K562 (cell line): ENCODE results near the gene GHDC. TPM values are rescaled to one million over a fixed set of nuclear protein-coding genes. Genes with fewer than 3 reads are reported as not detected.

Experiments used
- C11orf30 ChIP-seq: fragments of 450-650 bp; IDR thresholded peaks from 2 replicates; pipeline ENCODE4 v1.6.1; 2016; ENCODE audit warnings: low read depth, mild to moderate bottlenecking
- CHD1 ChIP-seq: fragments of 200-600 bp; sonication (generic); IDR thresholded peaks from one replicate; pipeline ENCODE4 v1.6.1; 2012; ENCODE audit warnings: mild to moderate bottlenecking, moderate library complexity, low read length, inconsistent platforms
- ELF2 ChIP-seq: fragments of 250-450 bp; sonication (Bioruptor Pico); IDR thresholded peaks from 2 replicates; pipeline ENCODE4 v1.5.0; 2021; ENCODE audit warnings: mild to moderate bottlenecking
- FOXK1 ChIP-seq: sonication (generic); formaldehyde crosslinking; IDR thresholded peaks from 2 replicates; pipeline ENCODE4 v1.8.0; 2022; ENCODE audit warnings: missing genetic modification reagents, mild to moderate bottlenecking, borderline replicate concordance
- HCFC1 ChIP-seq: IDR thresholded peaks from 2 replicates; pipeline ENCODE4 v1.6.1; 2012; ENCODE audit warnings: low read depth, low read length, improper control_type of control experiment
- HDAC3 ChIP-seq: fragments of 450-650 bp; IDR thresholded peaks from 2 replicates; pipeline ENCODE4 v1.6.1; 2018; ENCODE audit warnings: borderline replicate concordance, mild to moderate bottlenecking, moderate library complexity; ENCODE audit not compliant: partially characterized antibody
- JUN ChIP-seq, 2 experiments: sonication (generic) in 1 of 2; formaldehyde crosslinking in 1 of 2; IDR thresholded peaks; 2 replicates each; pipeline versions ENCODE4 v1.6.1 to v1.8.0; 2012 to 2022; ENCODE audit warnings: borderline replicate concordance in 2 of 2, mild to moderate bottlenecking in 2 of 2, improper control_type of control experiment in 1 of 2, low read depth in 1 of 2, low read length in 1 of 2, missing genetic modification reagents in 1 of 2
- MAZ ChIP-seq, 2 experiments: fragments of 450-650 bp in 1 of 2; sonication (generic) in 1 of 2; formaldehyde crosslinking; IDR thresholded peaks in 1 of 2; conservative IDR thresholded peaks in 1 of 2; 2 replicates each; pipeline versions ENCODE4 v1.4.0 to v1.5.0; 2020; ENCODE audit warnings: mild to moderate bottlenecking in 1 of 2, missing genetic modification reagents in 1 of 2
- NFE2L1 ChIP-seq: fragments of 450-650 bp; IDR thresholded peaks from 2 replicates; pipeline ENCODE4 v1.6.1; 2016; ENCODE audit warnings: missing genetic modification characterization, low read depth, mild to moderate bottlenecking, missing compliant biosample characterization, moderate library complexity, borderline replicate concordance
- NFYB ChIP-seq: IDR thresholded peaks from 2 replicates; pipeline ENCODE4 v1.6.1; 2011; ENCODE audit warnings: mild to moderate bottlenecking, moderate library complexity; ENCODE audit not compliant: insufficient read length; ENCODE audit errors: extremely low read depth
- RCOR1 ChIP-seq, 2 experiments: IDR thresholded peaks; 2 replicates each; pipeline ENCODE4 v1.6.1; 2012; ENCODE audit warnings: low read depth in 2 of 2, low read length in 2 of 2, borderline replicate concordance in 1 of 2, improper control_type of control experiment in 1 of 2
- THAP7 ChIP-seq: fragments of 250-450 bp; sonication (Bioruptor Pico); IDR thresholded peaks from 2 replicates; pipeline ENCODE4 v1.5.0; 2021
- ZNF175 ChIP-seq: fragments of 200-800 bp; sonication (Bioruptor generic); IDR thresholded peaks from 2 replicates; pipeline ENCODE4 v1.6.1; 2016; ENCODE audit warnings: low read depth, mild to moderate bottlenecking, missing genetic modification characterization, missing compliant biosample characterization
- ZNF282 ChIP-seq: sonication (generic); formaldehyde crosslinking; IDR thresholded peaks from 2 replicates; pipeline ENCODE4 v1.8.1; 2023; ENCODE audit warnings: missing genetic modification reagents
- ZNF398 ChIP-seq: fragments of 250-450 bp; sonication (Bioruptor Pico); IDR thresholded peaks from 2 replicates; pipeline ENCODE4 v1.8.0; 2021; ENCODE audit warnings: moderate library complexity, mild to moderate bottlenecking, inconsistent platforms
- ZNF41 ChIP-seq: fragments of 250-450 bp; sonication (Bioruptor Pico); conservative IDR thresholded peaks from 2 replicates; pipeline ENCODE4 v1.4.0; 2020; ENCODE audit warnings: mild to moderate bottlenecking
- ZNF778 ChIP-seq: fragments of 450-650 bp; formaldehyde crosslinking; IDR thresholded peaks from 2 replicates; pipeline ENCODE4 v1.4.0; 2020; ENCODE audit warnings: mild to moderate bottlenecking, moderate library complexity
- polyA plus RNA-seq, 8 experiments: library from polyadenylated mRNA; depleted of rRNA in 4 of 8; stranded (reverse) in 5 of 8; unstranded in 3 of 8; fragments of >200 nt; fragmentation: Nextera tagmentation in 2 of 8; fragmentation: Illumina TruSeq in 1 of 8; extraction: Ambion mirVana in 2 of 8; extraction: Trizol in 1 of 8; gene quantifications; 2 replicates each; pipeline versions ENCODE4 v1.2.1 to v1.2.3, GENCODE V29; 2011 to 2014; ENCODE audit warnings: inconsistent platforms in 1 of 8, missing spikeins in 1 of 8
- total RNA-seq, 7 experiments: library from RNA; depleted of rRNA in 6 of 7; stranded (reverse); fragments of >200 nt in 6 of 7; fragmentation: Illumina TruSeq in 2 of 7; extraction: Trizol in 2 of 7; gene quantifications; 2 replicates each; pipeline versions ENCODE4 v1.2.1 to v1.2.3, GENCODE V29; 2011 to 2021; ENCODE audit warnings: low replicate concordance in 1 of 7

Gene GHDC
- total and polyA plus RNA-seq, 9 of the 15 experiments (the other 6 are each of a cell fraction or from before 2014, with no cell fraction given), result 0.65 to 23.2 (median 11.2) TPM

- TF ChIP-seq ELF2 (CRISPR knock-in tag) (0 out of 2 replicates have a peak, but pooled peaks have one; percentile 34), NFYB (no peak), ZNF282 (CRISPR knock-in tag) (peak; percentile 83; the same call in 1 of the 2 replicates), JUN (IDR thresholded peaks at IDR 0.05; ENCODE audit: borderline replicate concordance, low read depth, low read length) (no peak), JUN (CRISPR knock-in tag; IDR thresholded peaks at IDR 0.05; ENCODE audit: borderline replicate concordance) (no peak), ZNF175 (no peak), RCOR1 (IDR thresholded peaks at IDR 0.05; ENCODE audit: borderline replicate concordance in 1 of 2, low read depth in 2 of 2, low read length in 2 of 2) (peak in 1 of 2 experiments; percentile 66; a peak in 3 of 4 replicates), NFE2L1 (no peak), HDAC3 (no peak), C11orf30 (no peak), ZNF41 (CRISPR knock-in tag) (no peak), HCFC1 (peak; percentile 54), CHD1 (peak; percentile 51), FOXK1 (CRISPR knock-in tag) (no peak), ZNF398 (no peak), ZNF778 (CRISPR knock-in tag) (no peak), MAZ (CRISPR knock-in tag; conservative IDR thresholded peaks at IDR 0.05 in 1 of 2, IDR thresholded peaks at IDR 0.05 in 1 of 2) (peak; percentile 56 to 80; a peak in 3 of 4 replicates), THAP7 (CRISPR knock-in tag) (peak; percentile 81)
These were observed 10.3 kb downstream of the GHDC start (continued) for GRCh38 chr17:42183741-42184711.
